AG09319 (cell line): ENCODE data around the gene TAF1B.
A peak's percentile ranks its signal among the peaks of the same experiment; 100 is the strongest.

Experiments used
- DNase-seq: peaks from one replicate; pipeline ENCODE4 v3.0.0-alpha.2; 2010; ENCODE audit warnings: low read depth; ENCODE audit errors: extremely low read depth
- CTCF ChIP-seq: IDR thresholded peaks from 2 replicates; pipeline ENCODE4 v1.5.1; 2011; ENCODE audit warnings: low read depth, mild to moderate bottlenecking, inconsistent platforms, low read length, moderate library complexity

The TAF1B gene

GRCh38 chr2:9946076-9946475 lies 102.8 kb downstream of the TAF1B start:
- no peak for DNase-seq
- no peak for TF ChIP-seq CTCF

GRCh38 chr2:9946818-9947217 lies 103.5 kb downstream of the TAF1B start:
- no peak for TF ChIP-seq CTCF
- DNase-seq, result no peak

- TF ChIP-seq CTCF, result no peak
- no peak for DNase-seq
Observed at GRCh38 chr2:9948721-9949120, 105.4 kb downstream of the TAF1B start.

GRCh38 chr2:9949239-9949991 lies 106.1 kb downstream of the TAF1B start:
- no peak for TF ChIP-seq CTCF
- DNase-seq, result no peak

GRCh38 chr2:9949992-9950520 lies 106.8 kb downstream of the TAF1B start:
- no peak for TF ChIP-seq CTCF
- DNase-seq, result no peak

GRCh38 chr2:9950521-9951271 lies 107.4 kb downstream of the TAF1B start:
- TF ChIP-seq CTCF, result no peak; the same call in 1 of the 2 replicates
- no peak for DNase-seq

GRCh38 chr2:9951272-9951521 lies 107.9 kb downstream of the TAF1B start:
- TF ChIP-seq CTCF, result no peak

More at GRCh38 chr2:9951272-9951521, 107.9 kb downstream of the TAF1B start:
- peak; percentile 69 for DNase-seq
